PFSK-1 (cell line): ENCODE measurements around the gene AP2A2.

Source experiments
- FOXP2 ChIP-seq: optimal IDR thresholded peaks from 2 replicates; pipeline ENCODE3; 2011; ENCODE audit warnings: borderline replicate concordance, control low read depth, inconsistent platforms; ENCODE audit not compliant: insufficient read depth; ENCODE audit errors: extremely low read length, extremely low read depth
- POLR2AphosphoS5 ChIP-seq: IDR thresholded peaks from 2 replicates; pipeline ENCODE4 v1.6.1; 2012; ENCODE audit warnings: low read depth, mild to moderate bottlenecking, control low read depth, low read length, moderate library complexity
- SIN3A ChIP-seq: IDR thresholded peaks from 2 replicates; pipeline ENCODE4 v1.6.1; 2012; ENCODE audit warnings: mild to moderate bottlenecking, low read length, moderate library complexity, borderline replicate concordance; ENCODE audit not compliant: insufficient read depth
- TAF1 ChIP-seq: IDR thresholded peaks from 2 replicates; pipeline ENCODE4 v1.6.1; 2012; ENCODE audit warnings: low read length, control low read depth, borderline replicate concordance; ENCODE audit not compliant: insufficient read depth
- TF ChIP-seq, protein P1 (sequence below), 2 experiments: IDR thresholded peaks; 2 replicates each; pipeline versions ENCODE4 v1.6.1 to v1.8.0; 2011 to 2012; ENCODE audit warnings: low read depth in 2 of 2, low read length in 2 of 2, control low read depth in 1 of 2, inconsistent platforms in 1 of 2, mild to moderate bottlenecking in 1 of 2, moderate library complexity in 1 of 2; ENCODE audit not compliant: insufficient read depth in 1 of 2

Gene AP2A2

DNA sequence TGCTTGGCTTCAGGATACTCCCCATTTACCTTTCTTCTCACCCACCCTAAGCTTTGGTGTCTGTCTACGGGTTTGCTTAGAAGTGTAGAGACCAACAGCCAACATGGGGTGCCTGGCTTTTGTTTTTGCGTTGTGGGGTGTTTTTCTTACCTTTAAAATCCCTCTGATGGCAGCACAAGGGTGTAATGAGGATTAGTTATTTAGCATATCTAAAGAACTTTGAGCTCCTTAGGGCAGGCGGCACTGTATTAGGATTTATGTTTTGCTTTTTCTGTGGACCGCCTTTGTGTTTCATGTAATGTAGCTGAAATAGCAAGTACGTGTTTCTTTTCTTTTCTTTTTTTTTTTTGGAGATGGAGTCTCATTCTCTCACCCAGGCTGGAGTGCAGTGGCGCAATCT is 8.9 kb downstream of the AP2A2 start:
- no peak for TF ChIP-seq POLR2AphosphoS5
- TF ChIP-seq, protein P1, sequence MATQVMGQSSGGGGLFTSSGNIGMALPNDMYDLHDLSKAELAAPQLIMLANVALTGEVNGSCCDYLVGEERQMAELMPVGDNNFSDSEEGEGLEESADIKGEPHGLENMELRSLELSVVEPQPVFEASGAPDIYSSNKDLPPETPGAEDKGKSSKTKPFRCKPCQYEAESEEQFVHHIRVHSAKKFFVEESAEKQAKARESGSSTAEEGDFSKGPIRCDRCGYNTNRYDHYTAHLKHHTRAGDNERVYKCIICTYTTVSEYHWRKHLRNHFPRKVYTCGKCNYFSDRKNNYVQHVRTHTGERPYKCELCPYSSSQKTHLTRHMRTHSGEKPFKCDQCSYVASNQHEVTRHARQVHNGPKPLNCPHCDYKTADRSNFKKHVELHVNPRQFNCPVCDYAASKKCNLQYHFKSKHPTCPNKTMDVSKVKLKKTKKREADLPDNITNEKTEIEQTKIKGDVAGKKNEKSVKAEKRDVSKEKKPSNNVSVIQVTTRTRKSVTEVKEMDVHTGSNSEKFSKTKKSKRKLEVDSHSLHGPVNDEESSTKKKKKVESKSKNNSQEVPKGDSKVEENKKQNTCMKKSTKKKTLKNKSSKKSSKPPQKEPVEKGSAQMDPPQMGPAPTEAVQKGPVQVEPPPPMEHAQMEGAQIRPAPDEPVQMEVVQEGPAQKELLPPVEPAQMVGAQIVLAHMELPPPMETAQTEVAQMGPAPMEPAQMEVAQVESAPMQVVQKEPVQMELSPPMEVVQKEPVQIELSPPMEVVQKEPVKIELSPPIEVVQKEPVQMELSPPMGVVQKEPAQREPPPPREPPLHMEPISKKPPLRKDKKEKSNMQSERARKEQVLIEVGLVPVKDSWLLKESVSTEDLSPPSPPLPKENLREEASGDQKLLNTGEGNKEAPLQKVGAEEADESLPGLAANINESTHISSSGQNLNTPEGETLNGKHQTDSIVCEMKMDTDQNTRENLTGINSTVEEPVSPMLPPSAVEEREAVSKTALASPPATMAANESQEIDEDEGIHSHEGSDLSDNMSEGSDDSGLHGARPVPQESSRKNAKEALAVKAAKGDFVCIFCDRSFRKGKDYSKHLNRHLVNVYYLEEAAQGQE (IDR thresholded peaks at IDR 0.05; ENCODE audit: insufficient read depth in 1 of 2, low read depth in 2 of 2, low read length in 2 of 2): no peak
- no peak for TF ChIP-seq SIN3A

DNA sequence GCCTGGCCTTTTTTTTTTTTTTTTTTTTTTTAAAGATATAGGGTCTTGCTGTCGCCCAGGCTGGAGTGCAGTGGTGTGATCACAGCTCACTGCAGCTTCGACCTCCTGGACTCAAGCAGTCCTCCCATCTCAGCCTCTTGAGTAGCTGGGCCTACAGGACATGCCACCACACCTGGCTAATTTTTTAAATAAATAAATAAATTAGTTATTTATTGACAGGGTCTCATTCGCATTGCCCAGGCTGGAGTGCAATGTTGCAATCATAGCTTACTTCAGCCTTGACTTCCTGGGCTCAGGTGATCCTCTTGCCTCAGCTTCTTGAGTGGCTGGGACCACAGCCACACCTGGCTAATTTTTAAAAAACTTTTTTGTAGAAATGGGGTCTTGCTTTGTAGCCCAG is 10.5 kb downstream of the AP2A2 start:
- TF ChIP-seq SIN3A (no peak), POLR2AphosphoS5 (no peak), TAF1 (no peak), FOXP2 (no peak)
- TF ChIP-seq, protein P1 (IDR thresholded peaks at IDR 0.05; ENCODE audit: insufficient read depth in 1 of 2, low read depth in 2 of 2, low read length in 2 of 2): no peak

DNA sequence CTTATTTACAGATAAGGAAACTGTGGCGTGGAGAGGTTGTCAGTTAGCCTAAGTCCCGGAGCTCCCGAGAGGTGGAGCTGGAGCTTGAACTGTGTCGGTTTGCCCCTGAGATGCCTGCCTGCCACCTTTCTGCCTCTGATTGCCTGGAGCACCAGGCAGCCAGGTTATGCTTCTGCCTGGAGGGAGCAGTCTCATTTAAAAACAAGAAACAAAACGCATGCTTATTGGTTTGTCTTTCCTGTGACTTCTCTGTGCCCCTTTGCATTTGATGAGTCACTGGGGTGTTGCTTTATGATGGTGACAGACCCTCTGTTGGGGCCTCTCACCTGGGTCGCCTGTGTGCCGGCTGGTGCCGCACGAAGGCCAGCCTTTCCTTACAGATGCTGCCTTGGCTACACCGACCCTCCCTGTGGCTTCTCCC is 12.2 kb downstream of the AP2A2 start:
- TF ChIP-seq POLR2AphosphoS5: no peak
- TF ChIP-seq SIN3A: no peak
- no peak for TF ChIP-seq FOXP2
- TF ChIP-seq, protein P1 (IDR thresholded peaks at IDR 0.05; ENCODE audit: insufficient read depth in 1 of 2, low read depth in 2 of 2, low read length in 2 of 2): no peak
- TF ChIP-seq TAF1: no peak

DNA sequence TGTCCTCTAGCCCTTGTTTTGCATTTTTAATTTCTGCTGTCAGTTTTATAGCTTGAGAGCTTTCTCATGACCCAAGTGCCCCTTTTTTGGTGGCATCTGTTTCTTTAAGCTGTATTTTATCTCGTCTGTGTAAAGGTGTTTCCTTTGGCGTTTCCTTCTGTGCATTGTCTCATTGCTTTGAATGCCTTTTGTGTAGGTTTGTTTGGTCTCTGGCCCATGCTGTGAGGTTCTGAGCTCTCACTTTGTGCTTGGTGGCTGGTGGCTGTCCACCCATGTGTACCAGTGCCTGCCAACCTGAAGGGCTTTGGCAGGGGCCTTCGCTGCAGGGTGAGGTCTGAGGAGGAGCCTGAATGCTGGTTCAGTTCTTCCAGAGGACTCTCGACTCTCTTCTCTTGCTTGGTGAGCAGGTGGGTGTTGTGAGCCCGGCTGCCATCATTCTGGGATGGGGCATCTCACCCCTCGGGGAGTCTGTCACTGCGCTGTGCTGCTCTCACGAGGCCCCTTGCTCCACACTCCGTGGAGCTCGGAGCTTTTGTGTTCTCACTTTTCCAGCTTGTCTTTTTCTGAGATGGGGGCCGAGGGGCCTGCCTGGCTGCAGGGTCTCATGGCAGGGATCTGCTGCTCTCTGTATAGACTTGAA is 14.9 kb downstream of the AP2A2 start:
- TF ChIP-seq FOXP2: no peak
- no peak for TF ChIP-seq POLR2AphosphoS5
- no peak for TF ChIP-seq TAF1
- no peak for TF ChIP-seq SIN3A
- TF ChIP-seq, protein P1 (IDR thresholded peaks at IDR 0.05; ENCODE audit: insufficient read depth in 1 of 2, low read depth in 2 of 2, low read length in 2 of 2): no peak

DNA sequence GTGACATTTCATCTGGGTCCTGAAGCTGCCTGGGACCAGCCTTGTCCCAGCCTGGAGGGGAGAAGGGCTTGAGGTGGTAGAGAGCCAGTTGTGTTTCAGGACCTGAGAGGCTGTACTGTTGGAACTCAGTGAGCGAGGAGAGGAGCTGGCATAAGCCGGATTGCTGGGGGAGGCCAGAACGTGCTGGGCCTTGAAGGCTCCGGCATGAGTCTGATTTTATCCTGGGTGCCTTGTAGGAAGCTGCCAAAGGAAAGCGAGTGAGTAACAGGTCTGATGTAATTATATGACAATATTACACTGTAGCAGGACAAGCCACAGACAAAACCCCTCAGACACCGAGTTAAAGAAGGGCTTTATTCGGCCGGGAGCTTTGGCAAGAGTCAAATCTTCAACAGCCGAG is 17.2 kb downstream of the AP2A2 start:
- no peak for TF ChIP-seq POLR2AphosphoS5
- TF ChIP-seq, protein P1 (IDR thresholded peaks at IDR 0.05; ENCODE audit: insufficient read depth in 1 of 2, low read depth in 2 of 2, low read length in 2 of 2): no peak
